NCI-H128 (cell line): ENCODE results near the gene FFAR3.
"Not testable (repeated sequence)": the region's sequence is repeated elsewhere in the genome, so short reads cannot be mapped to it uniquely, and the experiment has no call there.

Experiments used
- DNase-seq: peaks from one replicate; lab custom pipeline; 2025; ENCODE audit not compliant: unreplicated experiment; lab: John Stamatoyannopoulos, UW

FFAR3 gene

DNA sequence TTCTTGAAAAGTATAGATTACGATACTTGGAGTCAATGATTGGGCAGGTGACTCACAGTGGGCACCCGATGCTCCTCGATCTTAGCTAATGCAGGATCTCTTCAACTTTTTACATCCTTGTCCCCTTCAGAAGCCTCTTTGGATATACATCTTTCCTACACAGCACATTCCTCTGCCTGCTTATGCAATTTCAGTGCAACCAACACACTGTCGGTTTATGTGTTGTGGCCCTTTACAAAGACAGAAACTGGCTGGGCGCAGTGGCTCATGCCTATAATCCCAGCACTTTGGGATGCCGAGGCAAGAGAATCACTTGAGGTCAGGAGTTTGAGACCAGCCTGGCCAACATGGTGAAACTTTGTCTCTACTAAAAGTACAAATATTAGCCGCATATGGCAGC lies 15.2 kb downstream of the FFAR3 start:
- DNase-seq: no peak

DNA sequence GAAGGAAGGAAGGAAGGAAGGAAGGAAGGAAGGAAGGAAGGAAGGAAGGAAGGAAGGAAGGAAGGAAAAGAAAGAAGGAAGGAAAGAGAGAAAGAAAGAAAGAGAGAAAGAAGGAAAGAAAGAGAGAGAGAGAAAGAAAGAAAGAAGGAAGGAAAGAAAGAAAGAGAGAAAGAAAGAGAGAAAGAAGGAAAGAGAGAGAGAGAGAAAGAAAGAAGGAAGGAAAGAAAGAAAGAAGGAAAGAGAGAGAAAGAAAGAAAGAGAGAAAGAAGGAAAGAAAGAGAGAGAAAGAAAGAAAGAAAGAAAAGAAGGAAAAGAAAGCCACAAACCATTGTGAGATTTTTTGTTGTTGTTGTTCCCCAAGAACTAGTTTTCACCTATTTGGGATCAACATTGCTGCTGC lies 15.8 kb downstream of the FFAR3 start:
- DNase-seq: not testable (repeated sequence)

DNA sequence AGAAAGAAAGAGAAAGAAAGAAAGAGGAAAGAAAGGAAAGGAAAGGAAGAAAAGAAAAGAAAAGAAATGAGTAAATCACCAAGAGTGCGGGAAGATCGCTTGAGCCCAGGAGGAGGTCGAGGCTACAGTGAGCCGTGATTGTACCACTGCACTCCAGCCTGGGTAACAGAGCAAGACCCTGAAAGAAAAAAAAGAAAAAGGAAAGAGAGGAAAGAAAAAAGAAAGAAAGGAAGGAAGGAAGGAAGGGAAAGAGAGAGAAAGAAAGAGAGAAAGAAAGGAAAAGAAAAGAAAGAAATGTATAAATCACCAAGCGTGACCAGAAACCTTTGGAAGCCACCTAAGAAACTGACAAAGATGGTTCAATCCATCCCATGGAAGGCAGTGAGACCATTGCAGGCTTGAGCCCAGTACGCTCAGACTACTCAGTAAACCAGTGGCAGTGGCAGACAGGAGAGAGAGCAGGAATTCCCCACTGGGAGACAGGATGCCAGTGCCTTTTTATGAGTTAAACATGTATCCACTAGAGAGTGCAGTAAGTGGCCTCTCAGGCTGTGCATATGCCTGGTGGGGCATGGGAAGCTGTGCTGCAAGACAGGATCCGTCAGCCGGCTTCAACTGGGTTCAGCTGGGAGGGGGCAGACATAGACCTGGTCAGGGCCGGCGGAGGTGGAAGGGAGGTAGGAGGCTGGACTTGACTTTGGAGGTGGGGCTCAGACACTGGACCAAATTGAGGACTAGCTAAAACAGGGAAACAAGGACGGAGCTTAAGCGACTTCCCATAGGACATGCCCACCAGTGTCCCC lies 17.4 kb downstream of the FFAR3 start:
- no peak for DNase-seq

DNA sequence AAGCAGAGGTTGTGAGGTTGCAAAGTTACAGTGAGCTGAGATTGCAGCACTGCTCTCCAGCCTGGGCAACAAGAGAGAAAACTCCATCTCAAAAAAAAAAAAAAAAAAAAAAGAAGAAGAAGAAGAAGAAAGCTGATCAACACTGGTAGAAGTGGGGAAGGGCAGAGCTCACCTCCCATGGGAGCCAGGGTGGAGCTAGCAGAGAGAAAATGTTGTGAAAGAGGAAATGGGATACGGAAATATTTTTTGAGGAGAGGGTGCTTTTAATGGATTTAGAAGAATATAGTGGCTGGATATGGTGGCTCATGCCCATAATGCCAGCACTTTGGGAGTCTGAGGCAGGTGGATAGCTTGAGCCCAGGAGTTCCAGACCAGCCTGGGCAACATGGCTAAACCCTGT lies 19.4 kb downstream of the FFAR3 start:
- DNase-seq: no peak

DNA sequence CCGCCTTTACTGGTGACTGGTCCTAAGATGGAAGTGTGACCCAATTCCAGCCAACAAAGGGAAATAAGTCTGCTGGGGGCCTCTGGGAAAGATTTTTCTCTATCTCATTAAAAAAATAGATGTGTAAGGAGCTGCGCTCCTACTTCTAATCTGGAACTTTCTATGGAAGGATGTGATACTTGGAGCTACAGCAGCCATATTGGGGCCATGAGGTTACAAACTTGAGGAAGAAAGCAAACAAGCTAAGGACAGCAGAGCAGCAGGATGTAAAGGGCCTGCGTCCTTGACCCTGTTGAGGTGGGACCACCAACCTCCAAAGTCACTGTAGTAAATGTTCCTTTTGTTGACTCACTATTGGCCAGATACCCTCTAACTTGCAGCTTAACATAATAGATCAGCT lies 20.1 kb downstream of the FFAR3 start:
- DNase-seq: no peak

DNA sequence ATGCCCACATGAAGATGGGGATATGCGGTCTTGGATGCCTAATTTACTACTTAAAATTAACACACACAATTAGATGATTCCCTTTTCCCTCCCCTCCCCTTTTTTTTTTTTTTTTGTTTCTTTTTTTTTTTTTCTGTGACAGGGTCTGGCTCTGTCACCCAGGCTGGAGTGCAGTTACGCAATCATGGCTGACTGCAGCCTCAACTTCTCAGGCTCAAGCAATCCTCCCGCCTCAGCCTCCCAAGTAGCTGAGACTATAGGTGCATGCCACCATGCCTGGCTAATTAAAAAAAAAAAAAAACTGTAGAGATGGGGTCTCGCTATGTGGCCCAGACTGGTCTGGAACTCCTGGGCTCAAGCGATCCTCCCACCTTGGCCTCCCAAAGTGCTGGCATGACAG lies 21.3 kb downstream of the FFAR3 start:
- DNase-seq: not testable (repeated sequence)

DNA sequence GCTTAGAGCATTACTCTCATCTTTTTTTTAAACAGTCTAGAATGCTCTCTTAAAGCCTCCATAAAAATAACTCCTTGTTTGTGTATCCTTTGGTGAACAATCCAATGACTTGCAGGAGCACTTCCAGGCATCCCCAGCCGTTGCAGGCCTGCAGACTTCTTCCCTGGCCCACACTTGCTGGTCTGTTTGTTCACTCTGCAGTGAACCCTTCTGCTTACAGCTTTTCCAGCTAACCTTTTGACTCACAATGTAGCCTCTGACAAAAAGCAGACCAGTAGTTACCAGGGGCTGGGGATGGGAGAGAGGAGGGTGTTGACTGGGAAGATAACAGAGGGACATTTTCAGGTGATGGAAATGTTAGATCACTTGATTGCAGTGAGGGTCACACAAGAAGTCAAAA lies 21.7 kb downstream of the FFAR3 start:
- no peak for DNase-seq

DNA sequence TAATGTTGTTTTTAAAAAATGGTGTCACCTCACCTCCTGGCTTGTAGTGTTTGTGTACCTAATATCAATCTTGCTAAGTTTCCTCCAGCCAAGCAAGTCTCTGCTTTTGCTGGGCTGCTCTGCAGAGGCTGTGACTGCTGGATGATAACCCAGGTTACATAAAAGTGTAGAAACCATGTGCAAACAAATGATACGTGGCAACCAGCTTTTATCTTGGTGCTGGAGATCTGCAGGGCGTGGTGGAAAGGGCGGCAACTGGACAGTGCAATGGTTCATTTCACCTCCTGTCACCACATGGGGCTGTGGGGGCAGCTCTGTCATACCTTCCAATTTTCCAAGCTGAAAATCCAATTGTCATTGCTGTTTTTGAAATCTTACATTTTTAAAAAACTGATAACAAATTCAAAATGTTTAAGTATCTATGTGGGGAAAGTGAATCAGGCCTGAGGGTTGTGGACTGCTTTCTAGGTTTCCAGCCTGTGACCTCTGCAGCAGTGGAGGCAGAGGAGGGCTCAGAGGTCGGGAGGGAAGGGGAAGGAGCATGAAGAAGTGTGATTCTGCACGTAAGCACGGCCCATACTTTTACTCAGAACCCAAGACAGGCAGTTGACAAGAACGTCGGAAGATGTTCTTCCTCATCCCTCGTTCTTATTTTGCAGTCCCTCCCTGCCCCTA lies 22.3 kb downstream of the FFAR3 start:
- no peak for DNase-seq

DNA sequence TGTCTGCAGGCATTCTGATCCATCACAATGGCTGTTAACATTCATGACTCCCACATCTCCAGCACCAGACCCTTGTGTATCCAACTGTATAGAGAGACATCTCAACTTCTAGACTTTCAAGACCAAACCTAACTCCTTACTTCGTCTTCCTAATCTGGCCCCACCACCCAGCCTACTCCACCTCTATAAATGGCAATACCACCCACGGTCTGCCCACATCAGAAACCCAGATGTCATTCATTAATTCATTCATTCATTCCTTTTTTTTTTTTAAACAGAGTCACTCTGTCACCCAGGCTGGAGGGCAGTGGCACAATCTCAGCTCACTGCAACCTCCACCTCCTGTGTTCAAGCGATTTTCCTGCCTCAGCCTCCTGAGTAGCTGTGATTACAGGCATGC lies 23.1 kb downstream of the FFAR3 start:
- no peak for DNase-seq

DNA sequence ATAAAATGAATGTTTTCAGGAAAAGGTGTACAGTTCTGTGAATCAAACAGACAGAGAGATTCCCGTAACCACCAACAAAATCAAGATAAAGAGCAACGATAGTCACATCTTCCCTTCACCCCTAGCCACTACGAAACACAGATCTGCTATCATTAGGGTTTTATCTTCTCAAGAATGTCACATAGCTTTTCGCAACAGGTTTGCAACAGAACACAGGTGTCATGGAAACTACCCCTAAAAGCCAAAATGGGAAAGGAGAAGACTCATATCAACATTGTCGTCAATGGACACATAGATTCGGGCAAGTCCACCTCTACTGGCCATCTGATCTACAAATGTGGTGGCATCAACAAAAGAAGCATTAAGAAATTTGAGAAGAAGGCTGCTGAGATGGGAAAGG lies 23.7 kb downstream of the FFAR3 start:
- DNase-seq: no peak

DNA sequence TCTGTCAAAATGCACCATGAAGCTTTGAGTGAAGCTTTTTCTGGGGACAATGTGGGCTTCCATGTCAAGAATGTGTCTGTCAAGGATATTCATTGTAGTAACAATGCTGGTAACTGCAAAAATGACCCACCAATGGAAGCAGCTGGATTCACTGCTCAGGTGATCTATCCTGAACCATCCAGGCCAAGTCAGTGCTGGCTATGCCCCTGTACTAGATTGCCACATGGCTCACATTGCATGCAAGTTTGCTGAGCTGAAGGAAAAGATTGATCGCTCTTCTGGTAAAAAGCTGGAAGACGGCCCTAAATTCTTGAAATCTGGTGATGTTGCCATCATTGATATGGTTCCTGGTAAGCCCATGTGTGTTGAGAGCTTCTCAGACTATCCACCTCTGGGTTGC lies 25.3 kb downstream of the FFAR3 start:
- no peak for DNase-seq

DNA sequence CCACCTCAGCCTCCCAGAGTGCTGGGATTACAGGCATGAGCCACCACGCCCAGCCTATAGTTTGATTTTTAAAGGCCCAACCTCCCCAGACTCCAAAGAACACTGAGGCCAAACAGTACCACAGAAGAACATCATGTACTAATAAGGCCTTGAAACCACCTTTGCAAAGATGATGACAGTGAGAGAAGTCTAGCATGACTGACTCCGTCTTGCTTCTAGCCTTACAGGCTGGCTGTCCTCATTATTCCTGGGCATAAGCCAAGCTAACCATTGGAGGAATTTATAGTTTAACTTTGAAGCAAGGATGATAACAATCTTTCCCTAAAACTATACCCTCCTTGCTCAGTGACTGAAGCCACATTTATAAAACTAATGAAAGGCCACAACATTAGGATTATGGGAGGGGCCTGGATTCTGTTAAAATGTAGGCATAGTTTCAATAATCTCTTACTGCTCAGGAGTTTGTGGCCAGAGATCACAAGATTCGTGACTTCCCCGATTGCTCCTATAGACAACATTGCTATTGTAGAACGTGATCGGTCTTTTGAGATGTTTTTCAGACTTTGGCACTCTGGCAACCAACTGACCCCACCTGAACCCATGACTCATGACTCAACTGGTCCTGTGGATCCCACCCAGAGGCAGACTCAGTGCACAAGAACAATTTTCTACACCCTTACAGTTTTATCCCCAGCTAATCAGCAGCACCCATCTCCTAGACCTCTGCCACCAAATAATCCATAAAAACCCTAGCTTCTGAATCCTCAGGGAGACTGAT lies 30.2 kb downstream of the FFAR3 start:
- DNase-seq: no peak

DNA sequence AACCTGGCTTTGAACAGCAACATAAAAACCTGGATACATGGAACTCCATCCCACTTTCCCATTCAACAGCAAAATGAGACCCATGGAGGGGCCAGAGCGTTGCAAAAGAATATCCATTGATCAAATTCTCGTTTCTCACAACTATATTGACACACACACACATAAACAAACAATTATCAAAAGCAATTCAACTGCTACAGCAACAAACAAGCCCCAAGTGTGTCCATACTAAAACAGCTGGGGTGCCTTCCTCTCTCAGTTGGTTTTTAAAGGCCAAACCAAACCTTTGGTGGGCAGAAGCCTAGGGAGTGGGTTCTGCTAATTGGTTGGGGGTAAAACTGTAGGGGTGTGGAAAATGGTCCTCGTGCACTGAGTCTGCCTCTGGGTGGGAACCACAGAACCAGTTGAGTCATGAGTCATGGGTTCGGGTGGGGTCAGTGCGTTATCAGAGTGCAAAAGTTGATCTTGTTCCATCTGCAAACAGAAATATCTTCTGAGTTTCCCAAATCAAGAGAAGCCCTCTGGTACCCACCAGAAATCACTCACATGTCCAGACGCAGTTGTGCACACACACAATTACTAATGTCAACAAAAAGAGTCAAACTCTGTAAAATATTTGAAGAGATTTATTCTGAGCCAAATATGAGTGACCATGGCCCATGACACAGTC lies 31.1 kb downstream of the FFAR3 start:
- DNase-seq: no peak

DNA sequence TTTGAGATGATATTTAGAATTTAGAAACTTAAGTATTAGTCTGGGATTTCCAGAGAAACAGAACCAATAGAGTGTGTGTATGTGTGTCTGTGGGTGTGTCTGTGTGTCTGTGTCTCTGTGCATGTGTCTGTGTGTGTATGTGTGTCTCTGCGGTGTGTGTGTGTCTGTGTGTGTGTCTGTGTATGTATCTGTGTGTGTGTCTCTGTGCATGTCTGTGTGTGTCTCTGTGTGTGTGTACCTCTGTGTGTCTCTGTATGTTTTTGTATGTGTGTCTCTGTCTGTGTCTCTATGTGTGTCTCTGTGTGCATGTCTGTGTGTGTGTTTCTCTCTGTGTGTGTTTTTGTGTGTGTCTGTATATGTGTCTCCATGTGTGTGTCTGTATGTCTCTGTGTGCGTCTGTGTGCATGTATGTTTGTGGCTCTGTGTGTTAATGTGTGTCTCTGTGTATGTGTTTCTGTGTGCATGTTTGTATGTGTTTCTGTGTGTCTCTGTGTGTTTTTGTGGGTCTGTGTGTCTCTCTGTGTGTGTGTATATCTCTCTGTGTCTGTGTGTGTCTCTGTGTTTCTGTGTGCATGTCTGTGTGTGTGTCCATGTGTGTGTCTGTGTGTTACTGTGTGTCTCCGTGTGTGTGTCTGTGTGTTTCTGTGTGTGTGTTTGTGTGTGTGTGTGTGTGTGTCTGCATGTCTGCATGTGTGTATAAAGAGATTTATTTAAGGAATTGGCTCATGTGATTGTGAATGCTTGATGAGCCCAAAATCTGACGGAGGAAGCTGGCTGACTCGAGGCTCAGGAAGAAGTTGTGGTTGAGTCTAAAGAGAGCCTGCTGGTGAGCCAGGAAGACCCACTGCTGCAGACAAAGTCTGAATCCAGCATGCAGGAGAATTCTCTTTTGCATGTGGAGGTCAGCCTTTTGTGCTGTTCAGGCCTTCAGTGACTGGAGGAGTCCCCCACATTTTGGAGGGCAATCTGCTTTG lies 34.8 kb downstream of the FFAR3 start:
- no peak for DNase-seq

DNA sequence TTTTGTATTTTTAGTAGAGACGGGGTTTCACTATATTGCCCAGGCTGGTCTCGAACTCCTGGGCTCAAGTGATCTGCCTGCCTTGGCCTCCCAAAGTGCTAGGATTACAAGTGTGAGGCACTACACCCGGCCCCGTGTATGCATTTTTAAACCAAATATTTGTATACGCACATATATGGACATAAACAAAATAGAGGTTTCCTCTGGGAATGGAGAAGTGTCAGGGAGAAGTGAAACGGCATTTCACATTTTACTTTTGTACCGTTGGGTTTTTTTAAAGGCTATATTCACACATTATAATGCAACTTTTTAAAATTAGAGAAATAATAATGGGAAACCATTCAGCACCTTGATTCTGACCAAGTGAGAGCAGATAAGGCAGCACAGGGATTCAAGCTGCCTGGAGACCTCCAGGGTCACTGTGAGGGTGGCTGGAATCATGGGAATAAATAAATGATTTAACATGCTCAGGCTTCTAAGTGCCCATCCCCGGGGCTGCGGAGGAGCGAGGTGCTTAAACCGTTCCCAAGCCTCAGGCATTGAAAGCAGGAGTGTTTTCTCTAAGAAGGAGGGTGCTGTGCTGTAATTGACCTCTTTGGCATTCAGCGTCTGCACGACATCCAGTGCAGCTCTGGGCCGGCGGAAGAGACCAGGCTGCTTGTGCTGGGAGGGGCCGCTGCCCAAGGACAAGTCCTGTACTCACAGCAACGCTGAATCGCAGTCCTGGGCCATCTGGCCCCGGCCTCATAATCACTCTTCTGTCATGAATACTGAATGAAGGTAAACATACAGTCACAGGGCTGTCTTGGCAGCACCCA lies 37.3 kb downstream of the FFAR3 start:
- DNase-seq: no peak

DNA sequence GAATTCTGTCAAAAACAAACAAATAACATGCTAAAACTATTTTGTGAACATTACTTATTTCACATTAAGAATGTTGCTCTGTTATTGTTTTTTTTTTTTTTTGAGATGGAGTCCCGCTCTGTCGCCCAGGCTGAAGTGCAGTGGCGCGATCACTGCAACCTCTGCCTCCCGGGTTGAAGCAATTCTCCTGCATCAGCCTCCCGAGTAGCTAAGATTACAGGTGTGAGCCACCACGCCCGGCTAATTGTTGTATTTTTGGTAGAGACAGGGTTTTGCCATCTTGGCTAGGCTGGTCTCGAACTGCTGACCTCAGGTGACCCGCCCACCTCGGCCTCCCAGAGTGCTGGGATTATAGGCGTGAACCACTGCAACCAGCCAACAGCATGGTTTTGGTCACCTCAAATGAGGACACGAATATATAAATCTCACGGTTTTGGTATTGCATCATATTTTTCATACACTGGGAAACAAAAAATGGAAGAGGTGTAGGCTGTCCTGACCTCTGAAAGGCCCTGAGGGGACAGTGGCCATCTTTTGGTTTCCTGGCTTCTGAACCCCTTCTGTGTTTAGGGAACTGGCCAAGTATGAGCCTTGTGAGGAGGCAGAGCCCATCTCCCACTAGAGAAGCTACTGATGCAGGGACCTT lies 38.1 kb downstream of the FFAR3 start:
- DNase-seq: no peak

DNA sequence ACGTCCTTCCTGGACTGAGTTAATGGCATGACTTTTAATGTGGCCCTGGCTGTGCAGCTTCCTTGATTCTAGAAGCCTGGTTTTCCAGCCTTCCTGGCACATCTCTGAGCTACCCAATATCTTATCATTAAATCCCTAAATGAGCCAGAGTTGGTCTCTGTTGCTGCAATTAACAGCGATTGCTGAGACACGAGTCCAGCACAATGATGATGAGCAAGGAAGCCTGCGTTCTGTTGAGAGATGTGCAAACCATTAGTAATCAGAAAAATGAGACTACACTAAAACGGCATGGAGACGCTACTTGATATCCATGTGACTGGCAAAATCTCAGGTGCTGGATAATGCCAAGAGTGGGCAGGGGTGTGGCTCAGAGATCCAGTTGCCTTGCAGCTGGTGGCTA lies 38.8 kb downstream of the FFAR3 start:
- DNase-seq: no peak

DNA sequence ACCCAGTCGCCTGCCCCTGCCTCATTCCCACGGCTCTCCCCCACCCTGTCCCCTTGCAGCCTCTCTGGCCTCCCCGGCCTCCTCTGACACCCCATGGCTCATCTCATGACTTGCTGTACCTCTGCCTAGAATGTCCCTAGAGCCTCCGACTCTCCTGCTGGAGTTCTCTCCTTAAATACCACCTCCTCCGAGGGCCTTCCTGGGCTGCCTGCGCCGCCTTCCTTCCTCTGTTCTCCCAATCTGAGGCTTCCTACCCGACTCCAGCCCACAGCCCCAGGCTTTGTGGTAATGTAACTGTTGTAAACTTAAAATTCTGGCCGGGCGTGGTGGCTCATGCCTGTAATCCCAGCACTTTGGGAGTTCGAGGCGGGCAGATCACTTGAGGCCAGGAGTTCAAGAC lies 40.3 kb downstream of the FFAR3 start:
- DNase-seq: no peak

DNA sequence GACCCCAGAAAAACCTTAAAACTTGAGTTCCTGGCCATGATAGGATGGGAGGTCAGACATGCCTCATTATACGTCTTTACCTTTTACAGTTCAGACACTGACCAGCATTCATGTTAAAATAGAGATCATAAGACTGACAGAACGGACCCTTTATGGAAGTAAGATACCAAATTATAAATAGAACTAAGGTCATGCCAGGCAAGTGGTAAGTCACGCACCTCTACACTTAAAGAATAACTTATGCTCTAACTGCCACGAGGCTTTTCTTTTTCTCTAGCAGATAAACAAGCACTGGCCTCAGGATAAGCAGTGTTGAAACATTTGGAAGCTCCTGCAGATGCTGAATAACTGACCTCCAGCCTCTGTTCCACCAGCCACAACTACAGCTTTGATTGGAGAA lies 41.0 kb downstream of the FFAR3 start:
- no peak for DNase-seq
